ENCODE measurements around the gene DNAJB12.
"Not testable (repeated sequence)": the region's sequence is repeated elsewhere in the genome, so short reads cannot be mapped to it uniquely, and the experiment has no call there.

DNAJB12 gene

GRCh38 chr10:72354356-72355213 is at the start of gene DNAJB12:
DNAJB12 (minus strand) TSS chr10:72354919; CDS start chr10:72354897, 22 bp downstream.
- peak; percentile 99 for DNase-seq (ENCODE audit: low read depth, low spot score)

- DNase-seq (ENCODE audit: low read depth, low spot score), result peak; percentile 85
Measured at GRCh38 chr10:72395581-72395980, 40.9 kb upstream of the DNAJB12 start.

- DNase-seq (ENCODE audit: low read depth, low spot score), result no peak
Measured at GRCh38 chr10:72392571-72392970, 37.9 kb upstream of the DNAJB12 start.

DNA sequence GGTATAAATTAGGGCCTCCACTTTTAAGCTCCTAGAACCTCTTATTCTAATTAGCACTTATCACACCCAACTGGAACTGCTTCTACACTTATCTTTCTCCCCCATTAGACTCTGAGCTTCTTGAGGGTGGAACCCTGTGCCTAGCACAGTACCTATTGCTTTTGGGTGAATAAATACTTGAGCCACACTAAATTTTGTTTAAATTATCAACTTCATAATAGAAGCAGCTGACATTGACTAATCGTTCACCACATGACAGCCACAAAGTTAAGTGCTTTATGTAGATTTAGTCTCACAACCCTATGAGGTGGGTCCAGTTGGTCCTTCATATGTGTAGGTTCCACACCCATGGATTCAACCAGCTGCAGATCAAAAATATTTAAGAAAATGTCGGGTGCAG is 36.0 kb upstream of the DNAJB12 start:
- no peak for DNase-seq (ENCODE audit: low read depth, low spot score)

DNA sequence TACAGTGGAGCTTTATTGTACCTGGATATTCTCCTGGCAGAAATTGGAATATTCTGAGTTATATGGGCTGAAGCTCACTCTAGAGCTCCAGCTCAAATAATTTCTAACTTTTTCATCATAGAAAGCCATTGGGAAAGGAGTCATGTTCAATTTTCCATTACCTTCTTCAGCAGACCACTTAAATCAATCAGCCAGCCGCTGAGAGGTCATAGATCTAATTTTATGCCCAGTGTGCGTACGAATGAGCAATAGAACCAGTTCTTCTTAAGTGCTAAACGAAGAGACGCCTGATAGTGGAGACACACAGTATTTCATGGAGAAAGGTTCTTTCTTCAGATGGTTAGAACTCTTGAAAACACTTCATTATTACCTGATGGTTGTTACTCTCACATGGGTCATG is 35.0 kb upstream of the DNAJB12 start:
- DNase-seq (ENCODE audit: low read depth, low spot score), result no peak

- no peak for DNase-seq (ENCODE audit: low read depth, low spot score)
Measured at GRCh38 chr10:72389014-72389413, 34.3 kb upstream of the DNAJB12 start.

- DNase-seq (ENCODE audit: low read depth, low spot score), result no peak
Measured at GRCh38 chr10:72388062-72388461, 33.3 kb upstream of the DNAJB12 start.

- no peak for DNase-seq (ENCODE audit: low read depth, low spot score)
Measured at GRCh38 chr10:72386916-72387586, 32.3 kb upstream of the DNAJB12 start.

DNA sequence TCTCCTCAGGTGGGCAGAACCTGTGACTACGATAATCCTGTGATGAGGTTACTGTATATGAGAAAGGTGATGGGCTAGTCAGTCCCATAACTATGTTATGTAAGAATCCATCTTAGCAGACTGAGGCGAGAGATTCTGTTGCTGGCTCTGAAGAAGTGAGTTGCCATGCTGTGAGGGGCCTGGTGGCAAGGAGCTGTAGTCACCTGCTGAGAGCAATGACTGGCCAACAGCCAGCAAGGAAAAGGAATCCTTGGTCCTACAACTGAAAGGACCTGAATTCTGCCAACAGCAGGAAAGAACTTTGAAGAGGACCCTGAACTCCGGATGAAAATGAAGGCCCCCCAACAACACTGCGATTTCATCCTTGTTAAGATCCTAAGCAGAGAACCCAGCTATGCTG is 31.0 kb upstream of the DNAJB12 start:
- DNase-seq (ENCODE audit: low read depth, low spot score), result no peak

DNA sequence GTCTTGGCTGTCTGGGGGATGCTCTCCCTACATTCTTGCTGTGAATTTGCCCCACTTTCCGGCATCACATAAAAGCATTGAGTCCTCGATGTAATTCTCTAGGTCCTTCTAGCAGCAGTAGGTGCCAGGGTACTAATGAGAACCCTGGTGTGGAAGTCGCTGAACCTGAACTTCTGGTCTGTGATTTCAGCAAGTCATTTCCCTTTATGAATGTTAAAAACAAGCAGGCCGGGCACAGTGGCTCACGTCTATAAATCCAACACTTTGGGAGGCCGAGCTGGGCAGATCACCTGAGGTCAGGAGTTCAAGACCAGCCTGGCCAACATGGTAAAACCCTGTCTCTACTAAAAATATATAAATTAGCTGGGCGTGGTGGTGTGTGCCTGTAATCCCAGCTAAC is 30.3 kb upstream of the DNAJB12 start:
- not testable (repeated sequence) for DNase-seq (ENCODE audit: low read depth, low spot score)

GRCh38 chr10:72379776-72380175 is 25.1 kb upstream of the DNAJB12 start:
- no peak for DNase-seq (ENCODE audit: low read depth, low spot score)

DNA sequence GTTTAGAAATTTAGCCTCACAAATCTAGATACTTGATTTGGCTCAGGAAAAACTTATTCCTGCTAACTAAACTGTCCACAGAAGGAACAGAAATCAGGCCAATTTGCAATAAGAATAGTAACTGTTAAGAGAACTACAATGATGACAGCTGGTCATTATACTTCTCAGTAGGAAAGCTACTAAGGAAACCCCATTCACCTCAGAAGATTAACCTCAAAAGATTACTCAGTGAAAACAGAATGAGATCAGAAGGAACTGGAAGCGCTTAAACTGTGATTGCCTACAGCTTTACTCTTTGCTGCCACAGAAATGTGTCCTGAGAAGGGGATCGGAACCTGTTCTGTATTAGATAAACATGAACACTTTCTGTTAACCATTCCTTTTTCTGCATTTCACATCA is 24.3 kb upstream of the DNAJB12 start:
- DNase-seq (ENCODE audit: low read depth, low spot score), result no peak

DNA sequence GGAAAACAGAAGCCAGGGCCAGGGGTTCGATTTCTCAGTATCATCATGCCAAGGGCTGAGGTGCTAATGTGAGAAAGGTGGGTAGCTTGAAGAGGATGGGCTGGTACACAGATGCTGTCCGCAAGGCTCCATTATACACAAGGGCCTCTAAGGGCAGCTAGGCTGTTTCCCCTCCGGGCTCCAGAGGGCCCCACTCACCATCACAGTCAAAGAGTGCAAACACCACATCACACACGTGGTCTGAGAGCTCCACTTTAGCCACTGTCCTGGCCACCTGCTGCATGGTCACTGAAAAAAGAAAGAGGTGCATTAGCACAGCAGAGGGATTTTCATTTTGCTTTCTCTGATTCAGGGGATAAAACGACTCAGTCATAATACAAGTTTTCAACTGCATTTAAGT is 20.9 kb upstream of the DNAJB12 start:
- DNase-seq (ENCODE audit: low read depth, low spot score), result peak; percentile 44

- DNase-seq (ENCODE audit: low read depth, low spot score), result peak; percentile 62
Measured at GRCh38 chr10:72375173-72375572, 20.5 kb upstream of the DNAJB12 start.

GRCh38 chr10:72370201-72370722 is 15.5 kb upstream of the DNAJB12 start:
- no peak for DNase-seq (ENCODE audit: low read depth, low spot score)

GRCh38 chr10:72367301-72367960 is 12.7 kb upstream of the DNAJB12 start:
- DNase-seq (ENCODE audit: low read depth, low spot score), result no peak

GRCh38 chr10:72365106-72365895 is 10.6 kb upstream of the DNAJB12 start:
- DNase-seq (ENCODE audit: low read depth, low spot score), result no peak

DNA sequence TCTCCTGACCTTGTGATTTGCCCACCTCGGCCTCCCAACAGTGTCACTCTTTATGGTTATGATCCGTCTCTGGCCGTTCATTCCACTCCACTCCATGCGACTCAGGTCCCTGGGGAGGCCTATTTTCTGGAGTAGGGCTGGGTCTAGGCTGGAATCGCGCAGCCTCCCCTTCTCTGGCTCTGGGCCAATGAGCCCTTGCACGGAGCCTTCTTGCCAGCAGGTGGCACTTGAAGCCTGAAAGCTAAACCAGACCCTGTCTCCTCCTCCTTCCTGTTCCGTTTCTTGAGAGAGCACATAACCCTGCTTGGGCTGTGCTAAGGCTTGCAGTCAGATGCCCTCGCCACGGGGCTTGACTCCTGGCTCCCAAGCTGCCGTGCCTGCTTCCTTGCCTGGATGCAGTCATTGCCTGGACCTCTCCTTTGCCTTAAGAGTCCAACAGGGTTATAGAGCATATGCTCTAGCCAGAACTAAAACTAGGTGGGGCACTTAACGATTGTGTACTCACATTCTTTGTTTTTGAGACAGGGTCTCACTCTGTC is 9.6 kb upstream of the DNAJB12 start:
- peak; percentile 95 for DNase-seq (ENCODE audit: low read depth, low spot score)

- DNase-seq (ENCODE audit: low read depth, low spot score), result no peak
Measured at GRCh38 chr10:72356987-72357386, 2.3 kb upstream of the DNAJB12 start.

GRCh38 chr10:72356115-72356514 is 1.4 kb upstream of the DNAJB12 start:
- DNase-seq (ENCODE audit: low read depth, low spot score), result no peak

GRCh38 chr10:72355214-72355555 is 466 bp upstream of the DNAJB12 start:
- no peak for DNase-seq (ENCODE audit: low read depth, low spot score)
